WTC11 (cell line): ENCODE measurements around the gene TM4SF18. TPM values are rescaled to one million over a fixed set of nuclear protein-coding genes. Genes with fewer than 3 reads are reported as not detected.

Experiments
- ATAC-seq: fragments of 200-7000 bp; cut with Tn5 transposase; 2 replicates; pipeline ENCODE4 v1.10.0; 2021; ENCODE audit warnings: mild to moderate bottlenecking, moderate library complexity
- CTCF ChIA-PET: fragments of 300-600 bp; sonication (Branson Sonifier 250); formaldehyde crosslinking; loops from one replicate; lab custom pipeline; 2021; ENCODE audit warnings: antibody characterized with exemption; lab: Charles Lee
- POLR2A ChIA-PET: fragments of 350-600 bp; sonication (Branson Sonifier 250); formaldehyde crosslinking; loops from one replicate; lab custom pipeline; 2021; ENCODE audit warnings: antibody characterized with exemption; lab: Charles Lee
- DNase-seq: peaks from one replicate; pipeline ENCODE4 v3.0.0; 2021; ENCODE audit warnings: low spot score
- H3K27ac Mint-ChIP-seq: 2 replicates; pipeline ENCODE4 v1.8.0; 2021; ENCODE audit warnings: mixed read lengths
- H3K27me3 Mint-ChIP-seq: 2 replicates; pipeline ENCODE4 v1.8.0; 2021; ENCODE audit warnings: low read depth, mild to moderate bottlenecking, moderate library complexity, mixed read lengths
- H3K36me3 Mint-ChIP-seq: 2 replicates; pipeline ENCODE4 v1.8.0; 2021; ENCODE audit warnings: mixed read lengths
- H3K4me1 Mint-ChIP-seq: 2 replicates; pipeline ENCODE4 v1.8.0; 2022; ENCODE audit warnings: mixed read lengths
- H3K4me3 Mint-ChIP-seq: 2 replicates; pipeline ENCODE4 v1.8.0; 2021; ENCODE audit warnings: mild to moderate bottlenecking, moderate library complexity, mixed read lengths
- H3K9me3 Mint-ChIP-seq: 2 replicates; pipeline ENCODE4 v1.8.0; 2021; ENCODE audit warnings: mixed read lengths
- ATF1 ChIP-seq: sonication (generic); formaldehyde crosslinking; IDR thresholded peaks from 2 replicates; pipeline ENCODE4 v1.8.1; 2023; ENCODE audit warnings: mild to moderate bottlenecking, moderate library complexity, missing genetic modification reagents
- E2F1 ChIP-seq: sonication (generic); formaldehyde crosslinking; IDR thresholded peaks from 2 replicates; pipeline ENCODE4 v1.8.0; 2022; ENCODE audit warnings: mild to moderate bottlenecking, missing genetic modification reagents
- EMX1 ChIP-seq: fragments of 250-450 bp; sonication (Bioruptor Pico); IDR thresholded peaks from 2 replicates; pipeline ENCODE4 v1.8.0; 2021; ENCODE audit warnings: mild to moderate bottlenecking
- ESRRA ChIP-seq: sonication (generic); formaldehyde crosslinking; IDR thresholded peaks from 2 replicates; pipeline ENCODE4 v1.8.1; 2022; ENCODE audit warnings: mild to moderate bottlenecking, missing genetic modification reagents, borderline replicate concordance
- FOXK1 ChIP-seq: sonication (generic); formaldehyde crosslinking; IDR thresholded peaks from 2 replicates; pipeline ENCODE4 v1.8.0; 2022; ENCODE audit warnings: mild to moderate bottlenecking, moderate library complexity, missing genetic modification reagents
- GABPB1 ChIP-seq: sonication (generic); formaldehyde crosslinking; IDR thresholded peaks from 2 replicates; pipeline ENCODE4 v1.8.1; 2023; ENCODE audit warnings: mild to moderate bottlenecking, missing genetic modification reagents
- JUN ChIP-seq: sonication (generic); formaldehyde crosslinking; IDR thresholded peaks from 2 replicates; pipeline ENCODE4 v1.8.0; 2023; ENCODE audit warnings: mild to moderate bottlenecking, missing genetic modification reagents
- NFATC4 ChIP-seq: fragments of 250-450 bp; sonication (Bioruptor Pico); IDR thresholded peaks from 2 replicates; pipeline ENCODE4 v1.9.0; 2021; ENCODE audit warnings: mild to moderate bottlenecking
- NR1H2 ChIP-seq: sonication (generic); formaldehyde crosslinking; IDR thresholded peaks from 2 replicates; pipeline ENCODE4 v1.9.0; 2021; ENCODE audit warnings: mild to moderate bottlenecking, moderate library complexity, missing genetic modification reagents
- RELA ChIP-seq: sonication (generic); formaldehyde crosslinking; IDR thresholded peaks from 2 replicates; pipeline ENCODE4 v1.8.1; 2022; ENCODE audit warnings: missing genetic modification reagents, mild to moderate bottlenecking, borderline replicate concordance
- TEAD4 ChIP-seq: sonication (generic); formaldehyde crosslinking; IDR thresholded peaks from 2 replicates; pipeline ENCODE4 v1.8.0; 2022; ENCODE audit warnings: mild to moderate bottlenecking, missing genetic modification reagents
- ZNF121 ChIP-seq: sonication (generic); formaldehyde crosslinking; IDR thresholded peaks from 2 replicates; pipeline ENCODE4 v1.8.0; 2023; ENCODE audit warnings: missing genetic modification reagents
- ZNF138 ChIP-seq: sonication (generic); formaldehyde crosslinking; conservative IDR thresholded peaks from 2 replicates; pipeline ENCODE4 v1.8.1; 2022; ENCODE audit warnings: mild to moderate bottlenecking, moderate library complexity, missing genetic modification reagents
- ZNF263 ChIP-seq: sonication (generic); formaldehyde crosslinking; IDR thresholded peaks from 2 replicates; pipeline ENCODE4 v1.8.1; 2022; ENCODE audit warnings: low read depth, mild to moderate bottlenecking, moderate library complexity, missing genetic modification reagents
- ZNF671 ChIP-seq: fragments of 250-450 bp; sonication (Bioruptor Pico); IDR thresholded peaks from 2 replicates; pipeline ENCODE4 v1.8.0; 2021; ENCODE audit warnings: mild to moderate bottlenecking
- total RNA-seq: library from RNA; stranded (reverse); gene quantifications from 3 replicates; pipeline ENCODE4 v1.2.3, GENCODE V29; 2021
- TF ChIP-seq, protein P1 (sequence below): sonication (generic); formaldehyde crosslinking; IDR thresholded peaks from 2 replicates; pipeline ENCODE4 v1.8.0; 2022; ENCODE audit warnings: missing genetic modification reagents

The TM4SF18 gene
- total RNA-seq, 1 experiment from 2014 or later: 2.2 TPM

- TF ChIP-seq ZNF263 (no peak), GABPB1 (peak; percentile 31; the same call in 1 of the 2 replicates)
- Mint-ChIP-seq H3K27ac (no peak within 1 kb of the TSS), H3K9me3 (peaks cover 19% of the 10 kb centered on the region), H3K27me3 (no peaks in the 10 kb centered on the region; the same call in 1 of the 2 replicates), H3K36me3 (peaks cover 13% of the 10 kb centered on the region), H3K4me3 (no peak within 1 kb of the TSS), H3K4me1 (peaks cover 19% of the 10 kb centered on the region)
- DNase-seq (no peak), ATAC-seq (peak; percentile 92)
- ChIA-PET CTCF (interaction anchor here (1.8 kb wide), 1 partner anchor 34 kb away, joined by 4 read pairs; no protein-coding TSS in a partner anchor), POLR2A (no interaction called here)
Measured at GRCh38 chr3:149377408-149378364, 44.2 kb upstream of the TM4SF18 start, which contains the start of gene TM4SF1. TSS of gene TM4SF1 (minus strand) at chr3:149377649. CDS start at chr3:149377547, 102 bp downstream.

DNA sequence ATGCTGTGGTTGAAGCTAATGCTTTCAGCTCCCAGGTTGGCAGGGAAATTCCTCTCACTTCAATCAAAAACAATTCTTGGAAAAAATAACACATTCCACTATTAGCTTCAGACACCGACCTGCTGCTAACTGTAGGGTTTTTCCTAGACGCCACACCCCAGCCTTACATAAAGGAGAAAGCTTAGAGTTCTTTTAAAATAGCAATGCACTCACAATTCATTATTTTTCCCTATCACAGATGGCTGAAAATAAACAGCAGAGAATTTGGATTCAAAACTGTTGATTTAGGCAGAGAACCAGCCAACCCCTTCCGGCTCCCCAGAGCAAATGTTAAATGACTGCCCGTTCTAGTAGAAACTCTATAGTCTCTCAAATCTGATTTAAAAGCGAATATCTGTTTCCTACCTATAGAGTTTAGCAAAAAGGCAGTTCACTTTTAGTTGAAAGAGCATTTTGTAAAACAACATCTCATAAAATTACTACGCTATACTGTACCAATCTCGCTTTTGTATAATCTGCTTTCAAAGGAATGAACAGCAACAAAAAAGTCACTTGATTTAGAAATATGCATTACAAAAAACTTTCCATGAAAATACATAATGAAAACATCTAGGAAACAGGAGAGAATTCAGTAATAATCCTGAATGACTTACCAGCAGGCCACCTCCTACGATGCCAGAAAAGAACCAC is 43.4 kb upstream of the TM4SF18 start:
- DNase-seq (no peak), ATAC-seq (no peak)
- Mint-ChIP-seq H3K4me1 (peaks cover 20% of the 10 kb centered on the region), H3K4me3 (no peak overlapping the region), H3K27ac (no peak overlapping the region), H3K9me3 (peaks cover 19% of the 10 kb centered on the region), H3K27me3 (no peaks in the 10 kb centered on the region; the same call in 1 of the 2 replicates), H3K36me3 (peaks cover 13% of the 10 kb centered on the region)
- no peak for TF ChIP-seq EMX1 (CRISPR knock-in tag)
- TF ChIP-seq TEAD4 (CRISPR knock-in tag): no peak
- no peak for TF ChIP-seq ESRRA (CRISPR knock-in tag)
- TF ChIP-seq ZNF138 (CRISPR knock-in tag): no peak
- ChIA-PET CTCF (interaction anchor here (1.8 kb wide), 1 partner anchor 33 kb away, joined by 4 read pairs; no protein-coding TSS in a partner anchor), POLR2A (no interaction called here)

DNA sequence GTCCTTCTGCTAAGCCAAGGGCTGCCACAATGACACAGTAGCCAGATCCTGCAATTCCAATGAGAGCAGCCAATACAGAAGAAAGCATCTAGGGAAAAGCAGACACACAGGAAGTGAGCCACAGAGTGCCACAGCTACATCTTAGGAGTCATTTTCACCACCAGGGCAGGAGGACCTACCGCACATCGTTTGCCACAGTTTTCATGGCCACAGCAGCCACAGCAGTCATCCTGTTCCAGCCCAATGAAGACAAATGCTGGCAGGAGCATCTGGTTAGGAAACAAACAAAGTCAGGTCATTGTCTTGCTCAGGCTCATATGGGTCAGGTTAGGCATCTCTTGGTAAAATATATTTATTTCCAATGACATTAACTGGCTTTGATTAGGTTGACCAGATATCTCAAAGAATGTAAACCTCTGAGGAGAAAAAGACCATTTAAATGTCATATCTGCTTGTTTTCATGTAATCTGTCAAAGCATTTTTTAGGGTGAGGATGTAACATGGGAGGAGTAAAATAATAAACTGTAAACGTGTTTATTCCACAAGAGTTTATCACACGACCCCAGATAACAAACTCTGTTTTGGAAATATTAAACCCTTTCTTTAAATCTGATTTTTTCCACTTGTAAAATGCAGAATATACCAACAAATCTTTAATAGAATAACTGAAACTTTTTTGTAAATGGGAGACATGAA is 42.2 kb upstream of the TM4SF18 start:
- no peak for DNase-seq
- Mint-ChIP-seq H3K27ac (no peak overlapping the region), H3K36me3 (peaks cover 13% of the 10 kb centered on the region), H3K9me3 (peaks cover 12% of the 10 kb centered on the region; the same call in 1 of the 2 replicates), H3K4me1 (peaks cover 30% of the 10 kb centered on the region), H3K27me3 (no peaks in the 10 kb centered on the region; the same call in 1 of the 2 replicates), H3K4me3 (no peak overlapping the region)
- POLR2A ChIA-PET: no interaction called here
- ATAC-seq: no peak
- TF ChIP-seq ATF1 (CRISPR knock-in tag) (no peak), JUN (CRISPR knock-in tag) (no peak), ZNF671 (no peak), RELA (no peak), FOXK1 (CRISPR knock-in tag) (no peak), ZNF121 (CRISPR knock-in tag) (no peak), NFATC4 (no peak), NR1H2 (CRISPR knock-in tag) (no peak), E2F1 (CRISPR knock-in tag) (no peak)
- CTCF ChIA-PET: no interaction called here

DNA sequence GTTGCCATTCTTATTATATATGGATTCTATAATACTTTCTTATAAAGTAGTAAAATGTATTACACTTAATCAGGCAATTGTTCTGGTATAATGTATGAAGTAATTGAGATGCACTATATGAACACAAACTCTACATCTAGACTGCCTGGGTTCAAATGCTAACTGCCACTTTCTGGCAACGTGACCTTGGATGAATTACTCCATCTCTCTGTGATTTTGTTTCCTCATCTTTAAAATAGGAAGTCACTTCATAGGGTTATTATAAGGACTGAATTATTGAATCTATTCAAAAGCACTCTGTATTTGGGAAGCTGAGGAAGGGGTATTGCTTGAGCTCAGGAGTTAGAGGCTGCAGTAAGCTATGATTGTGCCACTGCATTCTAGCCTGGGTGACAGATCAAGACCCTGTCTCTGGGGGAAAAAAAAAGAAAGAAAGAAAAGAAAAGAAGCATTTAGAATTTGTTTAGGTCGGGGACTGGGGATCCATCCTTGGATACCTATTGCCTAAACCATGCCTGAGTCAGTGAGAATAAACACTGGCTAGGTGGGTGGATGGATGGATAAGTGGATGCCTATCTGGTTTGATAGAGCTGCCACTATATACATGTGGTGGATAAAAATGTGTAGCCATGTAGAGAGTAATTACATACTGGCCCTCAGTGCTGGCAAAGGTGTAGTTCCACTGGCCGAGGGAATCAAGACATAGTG is 41.5 kb upstream of the TM4SF18 start:
- Mint-ChIP-seq H3K4me1 (peaks cover 37% of the 10 kb centered on the region), H3K27me3 (no peaks in the 10 kb centered on the region; the same call in 1 of the 2 replicates), H3K9me3 (peaks cover 12% of the 10 kb centered on the region; the same call in 1 of the 2 replicates), H3K36me3 (peaks cover 13% of the 10 kb centered on the region), H3K27ac (no peak overlapping the region), H3K4me3 (no peak overlapping the region)
- ATAC-seq (no peak), DNase-seq (no peak)
- ChIA-PET POLR2A (no interaction called here), CTCF (no interaction called here)
- TF ChIP-seq ZNF138 (CRISPR knock-in tag): no peak
- TF ChIP-seq, protein P1, sequence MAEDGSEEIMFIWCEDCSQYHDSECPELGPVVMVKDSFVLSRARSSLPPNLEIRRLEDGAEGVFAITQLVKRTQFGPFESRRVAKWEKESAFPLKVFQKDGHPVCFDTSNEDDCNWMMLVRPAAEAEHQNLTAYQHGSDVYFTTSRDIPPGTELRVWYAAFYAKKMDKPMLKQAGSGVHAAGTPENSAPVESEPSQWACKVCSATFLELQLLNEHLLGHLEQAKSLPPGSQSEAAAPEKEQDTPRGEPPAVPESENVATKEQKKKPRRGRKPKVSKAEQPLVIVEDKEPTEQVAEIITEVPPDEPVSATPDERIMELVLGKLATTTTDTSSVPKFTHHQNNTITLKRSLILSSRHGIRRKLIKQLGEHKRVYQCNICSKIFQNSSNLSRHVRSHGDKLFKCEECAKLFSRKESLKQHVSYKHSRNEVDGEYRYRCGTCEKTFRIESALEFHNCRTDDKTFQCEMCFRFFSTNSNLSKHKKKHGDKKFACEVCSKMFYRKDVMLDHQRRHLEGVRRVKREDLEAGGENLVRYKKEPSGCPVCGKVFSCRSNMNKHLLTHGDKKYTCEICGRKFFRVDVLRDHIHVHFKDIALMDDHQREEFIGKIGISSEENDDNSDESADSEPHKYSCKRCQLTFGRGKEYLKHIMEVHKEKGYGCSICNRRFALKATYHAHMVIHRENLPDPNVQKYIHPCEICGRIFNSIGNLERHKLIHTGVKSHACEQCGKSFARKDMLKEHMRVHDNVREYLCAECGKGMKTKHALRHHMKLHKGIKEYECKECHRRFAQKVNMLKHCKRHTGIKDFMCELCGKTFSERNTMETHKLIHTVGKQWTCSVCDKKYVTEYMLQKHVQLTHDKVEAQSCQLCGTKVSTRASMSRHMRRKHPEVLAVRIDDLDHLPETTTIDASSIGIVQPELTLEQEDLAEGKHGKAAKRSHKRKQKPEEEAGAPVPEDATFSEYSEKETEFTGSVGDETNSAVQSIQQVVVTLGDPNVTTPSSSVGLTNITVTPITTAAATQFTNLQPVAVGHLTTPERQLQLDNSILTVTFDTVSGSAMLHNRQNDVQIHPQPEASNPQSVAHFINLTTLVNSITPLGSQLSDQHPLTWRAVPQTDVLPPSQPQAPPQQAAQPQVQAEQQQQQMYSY (CRISPR knock-in tag): no peak
